Measurements from ENCODE around the gene UBE2G1.
"Not testable (repeated sequence)": the region's sequence is repeated elsewhere in the genome, so short reads cannot be mapped to it uniquely, and the experiment has no call there.

The UBE2G1 gene

DNA sequence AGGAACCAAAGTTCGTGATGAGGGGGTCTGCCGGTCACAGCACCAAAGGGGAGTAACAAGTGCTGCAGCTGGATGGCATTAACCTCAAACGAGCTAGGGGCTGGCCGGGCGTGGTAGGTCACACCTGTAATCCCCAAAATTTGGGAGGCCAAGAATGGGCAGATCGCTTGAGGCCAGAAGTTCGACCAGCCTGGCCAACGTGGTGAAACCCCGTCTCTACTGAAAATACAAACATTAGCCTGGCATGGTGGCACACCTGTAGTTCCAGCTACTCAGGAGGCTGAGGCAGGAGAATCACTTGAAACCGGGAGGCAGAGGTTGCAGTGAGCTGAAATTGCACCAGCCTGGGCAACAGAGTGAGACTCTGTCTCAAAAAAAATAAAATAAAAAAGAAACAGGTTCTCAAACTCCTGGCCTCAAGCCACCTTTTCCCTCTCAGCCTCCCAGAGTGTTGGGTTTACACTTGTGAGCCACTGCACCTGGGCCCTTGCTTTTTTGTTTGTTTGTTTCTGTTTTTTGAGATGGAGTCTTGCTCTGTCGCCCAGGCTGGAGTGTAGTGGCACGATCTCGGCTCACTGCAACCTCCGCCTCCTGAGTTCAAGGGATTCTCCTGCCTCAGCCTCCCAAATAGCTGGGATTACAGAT lies 9.4 kb upstream of the UBE2G1 start:
- DNase-seq (ENCODE audit: low read depth, low spot score) = not testable (repeated sequence)

- DNase-seq (ENCODE audit: low read depth, low spot score) = no peak
Observed at GRCh38 chr17:4375039-4375748, 8.7 kb upstream of the UBE2G1 start.

DNA sequence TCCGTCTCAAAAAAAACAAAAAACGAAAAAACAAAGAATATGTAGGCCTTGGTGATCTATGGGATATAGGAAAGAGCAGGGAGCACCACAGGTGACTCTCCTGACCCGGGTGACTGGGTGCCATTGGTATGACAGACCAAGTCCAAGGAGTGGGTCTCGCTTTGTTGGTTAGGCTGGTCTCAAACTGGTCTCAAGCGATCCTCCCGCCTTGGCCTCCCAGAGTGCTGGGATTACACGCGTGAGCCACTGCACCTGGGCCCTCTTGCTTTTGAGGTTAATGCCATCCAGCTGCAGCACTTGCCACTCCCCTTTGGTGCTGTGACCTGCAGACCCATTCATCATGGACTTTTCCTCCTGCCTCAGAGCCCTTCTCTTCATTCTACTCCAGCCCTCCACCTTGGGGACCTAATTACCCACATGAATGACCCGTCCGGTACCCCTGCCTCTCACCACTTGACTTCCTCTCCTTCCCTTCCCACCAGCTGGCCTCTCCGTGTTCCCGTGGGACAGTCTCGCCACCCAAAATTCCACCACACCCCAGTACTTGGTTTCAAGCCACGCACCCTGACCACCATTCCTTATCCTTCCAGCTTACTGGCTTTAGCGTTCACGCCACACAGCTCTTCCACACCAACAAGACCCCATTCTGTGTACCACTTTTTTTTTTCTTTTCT lies 3.2 kb upstream of the UBE2G1 start:
- no peak for DNase-seq (ENCODE audit: low read depth, low spot score)

DNA sequence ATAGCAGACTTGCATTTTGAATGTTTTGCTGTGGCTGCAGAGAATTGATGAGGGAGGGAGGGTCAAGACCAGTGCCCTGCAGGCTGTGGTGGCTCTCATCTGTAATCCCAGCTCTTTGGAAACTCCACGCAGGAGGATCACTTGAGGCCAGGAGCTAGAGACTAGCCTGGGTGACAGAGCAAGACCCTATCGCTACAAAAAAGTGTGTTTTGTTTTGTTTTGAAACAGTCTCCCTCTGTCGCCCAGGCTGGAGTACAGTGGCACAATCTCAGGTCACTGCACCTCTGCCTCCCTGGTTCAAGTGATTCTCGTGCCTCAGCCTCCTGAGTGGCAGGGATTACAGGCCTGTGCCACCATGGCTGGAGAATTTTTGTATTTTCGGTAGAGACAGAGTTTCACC lies 1.9 kb upstream of the UBE2G1 start:
- DNase-seq (ENCODE audit: low read depth, low spot score) = no peak

DNA sequence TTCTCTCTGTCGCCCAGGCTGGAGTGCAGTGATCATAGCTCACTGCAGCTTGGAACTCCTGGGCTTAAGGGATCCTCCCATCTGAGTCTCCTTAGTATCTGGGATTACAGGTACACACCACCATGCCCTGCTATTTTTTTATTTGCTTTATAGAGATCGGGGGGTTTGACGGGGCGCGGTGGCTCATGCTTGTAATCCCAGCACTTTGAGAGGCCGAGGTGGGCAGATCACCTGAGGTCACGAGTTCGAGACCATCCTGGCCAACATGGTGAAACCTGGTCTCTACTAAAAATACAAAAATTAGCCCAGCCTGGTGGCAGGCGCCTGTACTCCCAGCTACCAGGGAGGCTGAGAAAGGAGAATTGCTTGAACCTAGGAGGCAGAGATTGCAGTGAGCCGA lies 702 bp upstream of the UBE2G1 start:
- DNase-seq (ENCODE audit: low read depth, low spot score) = not testable (repeated sequence)

- peak; percentile 75 for DNase-seq (ENCODE audit: low read depth, low spot score)
Observed at GRCh38 chr17:4365628-4366326, 698 bp downstream of the UBE2G1 start.

DNA sequence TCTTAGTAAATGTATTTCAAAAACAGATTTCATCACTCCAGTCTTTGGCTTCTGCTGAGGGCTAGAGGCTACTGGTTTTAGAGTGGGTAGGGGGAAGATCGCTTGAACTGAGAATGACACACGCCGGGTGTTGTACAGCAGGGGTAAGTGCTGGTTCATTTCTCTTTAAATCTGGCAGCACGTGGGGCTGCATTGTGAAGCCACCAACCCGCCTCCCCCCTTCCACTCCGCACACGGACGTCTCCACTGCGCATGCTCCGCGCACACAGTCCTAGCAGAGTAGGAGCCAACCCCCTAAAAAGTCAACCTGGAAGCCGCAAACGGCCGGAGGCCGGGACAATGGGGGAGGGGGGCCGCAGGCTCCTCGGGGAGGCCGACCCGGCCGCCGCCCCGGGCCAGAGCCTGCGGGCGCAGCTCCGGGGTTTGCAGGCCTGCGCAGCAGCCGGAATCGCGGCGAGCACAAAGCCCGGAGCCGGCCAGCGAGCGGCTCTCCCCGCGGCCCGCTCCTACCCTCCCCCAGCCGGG lies 1.3 kb downstream of the UBE2G1 start:
- DNase-seq (ENCODE audit: low read depth, low spot score) = peak; percentile 96

- no peak for DNase-seq (ENCODE audit: low read depth, low spot score)
Observed at GRCh38 chr17:4364622-4365041, 1.8 kb downstream of the UBE2G1 start.

GRCh38 chr17:4362141-4362540 lies 4.3 kb downstream of the UBE2G1 start:
- no peak for DNase-seq (ENCODE audit: low read depth, low spot score)

- no peak for DNase-seq (ENCODE audit: low read depth, low spot score)
Observed at GRCh38 chr17:4358154-4358553, 8.3 kb downstream of the UBE2G1 start.

GRCh38 chr17:4357671-4358070 lies 8.8 kb downstream of the UBE2G1 start:
- no peak for DNase-seq (ENCODE audit: low read depth, low spot score)

GRCh38 chr17:4357030-4357628 lies 9.3 kb downstream of the UBE2G1 start:
- no peak for DNase-seq (ENCODE audit: low read depth, low spot score)

- DNase-seq (ENCODE audit: low read depth, low spot score) = peak; percentile 45
Observed at GRCh38 chr17:4354862-4355514, 11.5 kb downstream of the UBE2G1 start.

- no peak for DNase-seq (ENCODE audit: low read depth, low spot score)
Observed at GRCh38 chr17:4354206-4354605, 12.3 kb downstream of the UBE2G1 start.

DNA sequence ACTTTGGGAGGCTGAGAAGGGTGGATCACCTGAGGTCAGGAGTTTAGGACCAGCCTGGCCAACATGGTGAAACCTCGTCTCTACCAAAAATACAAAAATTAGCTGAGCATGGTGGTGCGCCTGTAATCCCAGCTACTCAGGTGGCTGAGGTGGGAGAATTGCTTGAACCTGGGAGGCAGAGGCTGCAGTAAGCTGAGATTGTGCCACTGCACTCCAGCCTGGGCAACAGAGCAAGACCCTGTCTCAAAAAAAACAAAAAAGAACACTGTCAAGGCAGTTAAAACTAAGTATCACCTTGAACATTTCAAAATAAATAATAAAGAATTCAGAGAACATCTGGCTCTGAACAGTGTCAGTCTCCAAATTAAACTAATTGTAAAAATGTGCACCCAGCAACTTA lies 16.3 kb downstream of the UBE2G1 start:
- not testable (repeated sequence) for DNase-seq (ENCODE audit: low read depth, low spot score)

DNA sequence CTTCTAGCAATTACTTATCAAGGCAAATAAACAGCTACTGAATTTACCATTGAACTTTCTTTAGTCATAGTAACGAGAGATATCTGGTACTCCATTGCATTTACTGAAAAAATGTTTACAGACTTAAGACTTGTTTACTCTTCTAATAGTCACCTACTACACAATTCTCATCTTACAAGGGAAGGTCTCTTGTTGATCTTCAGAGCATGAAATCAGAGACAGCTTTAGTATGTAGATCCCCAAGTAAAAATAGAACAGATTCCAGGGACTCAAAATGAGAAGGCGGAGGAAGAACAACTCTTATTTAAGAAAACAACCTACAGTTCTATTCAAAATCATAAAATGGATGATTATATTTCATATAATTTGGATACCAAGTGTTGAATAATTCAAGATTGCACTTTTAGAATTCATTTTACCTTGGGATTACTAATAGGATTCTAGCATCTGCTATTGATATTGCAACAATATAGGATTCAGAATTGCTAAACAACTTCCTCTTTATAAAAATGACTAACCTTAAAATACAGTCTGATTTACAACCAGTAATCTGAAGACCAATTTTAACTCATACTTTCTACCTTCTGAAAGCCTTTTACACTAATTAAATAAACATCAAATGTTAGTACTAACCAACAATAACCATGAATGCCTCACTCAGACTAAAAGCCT lies 20.8 kb downstream of the UBE2G1 start:
- no peak for DNase-seq (ENCODE audit: low read depth, low spot score)

DNA sequence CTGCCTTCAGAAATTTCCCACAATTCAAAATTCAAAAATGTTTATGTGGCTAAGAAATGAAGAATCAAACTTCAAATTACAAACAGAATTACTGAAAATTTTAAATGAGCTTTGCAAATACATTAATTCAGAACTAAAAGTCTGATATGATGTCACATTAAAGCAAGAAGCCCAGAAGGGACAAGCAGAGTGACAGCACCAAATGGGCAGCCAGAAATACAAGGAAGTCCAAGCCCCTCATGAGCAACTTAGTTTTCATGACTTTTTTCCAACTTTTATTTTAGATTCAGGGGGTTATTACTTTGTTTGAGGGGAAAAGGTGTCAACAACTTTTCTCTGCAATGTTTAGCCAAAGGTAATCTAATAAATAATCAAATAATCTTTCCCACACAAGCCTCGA lies 21.5 kb downstream of the UBE2G1 start:
- DNase-seq (ENCODE audit: low read depth, low spot score) = no peak

- no peak for DNase-seq (ENCODE audit: low read depth, low spot score)
Observed at GRCh38 chr17:4342535-4342934, 23.9 kb downstream of the UBE2G1 start.

- DNase-seq (ENCODE audit: low read depth, low spot score) = peak; percentile 41
Observed at GRCh38 chr17:4341616-4341977, 24.9 kb downstream of the UBE2G1 start.

GRCh38 chr17:4340914-4341615 lies 25.4 kb downstream of the UBE2G1 start:
- DNase-seq (ENCODE audit: low read depth, low spot score) = no peak
